Keratinocyte (primary cell): Measurements from ENCODE around the gene DNLZ. TPM values are rescaled to one million over a fixed set of nuclear protein-coding genes. Genes with fewer than 3 reads are reported as not detected.

Experiments
- DNase-seq: peaks from one replicate; pipeline ENCODE4 v3.0.0-alpha.2; 2011; ENCODE audit warnings: low read depth, missing footprints, low spot score
- FAIRE-seq: peaks from 2 replicates; lab custom pipeline; 2011; peaks lifted over from hg19 to GRCh38; lab: Jason Lieb, UNC
- H2AFZ ChIP-seq: 2 replicates; pipeline ENCODE4 v1.6.0; 2012; ENCODE audit warnings: low read length, control low read depth, inconsistent platforms; ENCODE audit not compliant: control insufficient read depth
- H3K27ac ChIP-seq: 2 replicates; pipeline ENCODE4 v1.5.1; 2011; ENCODE audit warnings: low read length; ENCODE audit not compliant: control insufficient read depth, insufficient read depth
- H3K27me3 ChIP-seq: 3 replicates; pipeline ENCODE4 v1.6.0; 2011; ENCODE audit warnings: low read length; ENCODE audit not compliant: control insufficient read depth, insufficient read depth; ENCODE audit errors: extremely low read depth
- H3K36me3 ChIP-seq, 2 experiments: 2 replicates in 1 of 2; 3 replicates in 1 of 2; pipeline ENCODE4 v1.5.1; 2011; ENCODE audit warnings: low read length in 2 of 2, mild to moderate bottlenecking in 1 of 2; ENCODE audit not compliant: control insufficient read depth in 2 of 2, insufficient read depth in 2 of 2; ENCODE audit errors: extremely low read depth in 1 of 2
- H3K4me1 ChIP-seq: 3 replicates; pipeline ENCODE4 v1.5.1; 2011; ENCODE audit warnings: low read length; ENCODE audit not compliant: control insufficient read depth, insufficient read depth; ENCODE audit errors: extremely low read depth
- H3K4me2 ChIP-seq: 3 replicates; pipeline ENCODE4 v1.6.0; 2011; ENCODE audit warnings: low read depth, low read length; ENCODE audit not compliant: control insufficient read depth, insufficient read depth; ENCODE audit errors: extremely low read depth
- H3K4me3 ChIP-seq, 3 experiments: fragments of 200-600 bp in 1 of 3; sonication (generic) in 1 of 3; 2 replicates in 2 of 3; 3 replicates in 1 of 3; pipeline ENCODE4 v1.5.1; 2011 to 2016; ENCODE audit warnings: low read length in 3 of 3, mild to moderate bottlenecking in 3 of 3, control low read depth in 2 of 3, inconsistent platforms in 1 of 3, low read depth in 1 of 3, mixed read lengths in 1 of 3, mixed run types in 1 of 3, moderate library complexity in 1 of 3; ENCODE audit not compliant: control insufficient read depth in 2 of 3, insufficient read depth in 2 of 3; ENCODE audit errors: extremely low read depth in 1 of 3
- H3K79me2 ChIP-seq: 2 replicates; pipeline ENCODE4 v1.6.0; 2012; ENCODE audit warnings: low read length; ENCODE audit not compliant: control insufficient read depth, insufficient read depth
- H3K9ac ChIP-seq: 3 replicates; pipeline ENCODE4 v1.6.0; 2011; ENCODE audit warnings: low read length; ENCODE audit not compliant: control insufficient read depth, insufficient read depth; ENCODE audit errors: extremely low read depth
- H3K9me1 ChIP-seq: 3 replicates; pipeline ENCODE4 v1.6.0; 2011; ENCODE audit warnings: low read length; ENCODE audit not compliant: control insufficient read depth, insufficient read depth; ENCODE audit errors: extremely low read depth
- H3K9me3 ChIP-seq: 2 replicates; pipeline ENCODE4 v1.5.1; 2012; ENCODE audit warnings: low read depth, low read length; ENCODE audit not compliant: control insufficient read depth
- H4K20me1 ChIP-seq: 3 replicates; pipeline ENCODE4 v1.6.0; 2011; ENCODE audit warnings: low read length; ENCODE audit not compliant: control insufficient read depth, insufficient read depth; ENCODE audit errors: extremely low read depth
- CTCF ChIP-seq, 3 experiments: IDR thresholded peaks in 1 of 3; conservative IDR thresholded peaks in 1 of 3; optimal IDR thresholded peaks in 1 of 3; 2 replicates in 2 of 3; 3 replicates in 1 of 3; pipeline versions ENCODE3 to v1.5.1; 2011; ENCODE audit warnings: low read length in 3 of 3, mild to moderate bottlenecking in 3 of 3, moderate library complexity in 2 of 3, control low read depth in 1 of 3, inconsistent platforms in 1 of 3; ENCODE audit not compliant: insufficient read depth in 2 of 3; ENCODE audit errors: extremely low read depth in 1 of 3
- EZH2 ChIP-seq: IDR thresholded peaks from one replicate; pipeline ENCODE4 v1.6.1; 2012; ENCODE audit warnings: inconsistent platforms, mild to moderate bottlenecking, low read length, moderate library complexity
- dilution Hi-C: fragments of 300-500 bp; cut with MboI; formaldehyde crosslinking; loops from one replicate; pipeline ENCODE4 v1.7.0; 2020; ENCODE audit warnings: low sequenced_read_pairs; ENCODE audit not compliant: extremely low pct_ligation_motif_present
- polyA plus RNA-seq, 5 experiments: library from polyadenylated mRNA; depleted of rRNA in 3 of 5; stranded (reverse) in 3 of 5; stranded (forward) in 1 of 5; unstranded in 1 of 5; fragments of >200 nt; gene quantifications; 1 replicate in 1 of 5; 2 replicates in 3 of 5; 3 replicates in 1 of 5; pipeline versions ENCODE4 v1.2.1 to v1.2.3, GENCODE V29; 2011 to 2012; ENCODE audit warnings: missing spikeins in 2 of 5, low read depth in 1 of 5, low replicate concordance in 1 of 5

Gene DNLZ
- polyA plus RNA-seq, 1 donor (not counting 4 experiments of a cell fraction or from before 2014, with no cell fraction given), result 6.7 TPM

- H3K27me3 ChIP-seq, result no peaks in the 10 kb centered on the region
- TF ChIP-seq EZH2 (no peak), CTCF (optimal IDR thresholded peaks at IDR 0.05 in 1 of 3, IDR thresholded peaks at IDR 0.05 in 1 of 3, conservative IDR thresholded peaks at IDR 0.05 in 1 of 3; ENCODE audit: extremely low read depth in 1 of 3, insufficient read depth in 2 of 3, low read length in 3 of 3) (no peak)
- H3K4me1 ChIP-seq, result no peaks in the 10 kb centered on the region
- H2AFZ ChIP-seq, result no peak overlapping the region
- H3K27ac ChIP-seq, result no peak overlapping the region
- dilution Hi-C loops, result no loop called here
- no peaks in the 10 kb centered on the region for H3K9me3 ChIP-seq
- no peak overlapping the region for H3K9ac ChIP-seq
- no peak overlapping the region for H3K4me2 ChIP-seq
- peaks cover 2% of the 10 kb centered on the region for H4K20me1 ChIP-seq
- no peaks in the 10 kb centered on the region for H3K9me1 ChIP-seq
- peaks cover 35 to 53% of the 10 kb centered on the region in 2 experiments for H3K36me3 ChIP-seq
- H3K4me3 ChIP-seq, result no peak overlapping the region
- no peak for FAIRE-seq
- H3K79me2 ChIP-seq, result no peaks in the 10 kb centered on the region
- no peak for DNase-seq
Observed at GRCh38 chr9:136387217-136387616, 23.7 kb upstream of the DNLZ start.

GRCh38 chr9:136386018-136386417, 22.5 kb upstream of the DNLZ start:
- peaks cover 2% of the 10 kb centered on the region for H4K20me1 ChIP-seq
- no peak overlapping the region for H3K9ac ChIP-seq
- no peak overlapping the region for H2AFZ ChIP-seq
- H3K4me3 ChIP-seq, result no peak overlapping the region
- peaks cover 24 to 54% of the 10 kb centered on the region in 2 experiments for H3K36me3 ChIP-seq
- H3K27me3 ChIP-seq, result no peaks in the 10 kb centered on the region
- H3K4me1 ChIP-seq, result no peaks in the 10 kb centered on the region
- FAIRE-seq (no peak), DNase-seq (no peak)
- no peak overlapping the region for H3K4me2 ChIP-seq
- H3K9me1 ChIP-seq, result no peaks in the 10 kb centered on the region
- dilution Hi-C loops, result no loop called here
- no peaks in the 10 kb centered on the region for H3K79me2 ChIP-seq
- no peaks in the 10 kb centered on the region for H3K9me3 ChIP-seq
- TF ChIP-seq EZH2 (no peak), CTCF (optimal IDR thresholded peaks at IDR 0.05 in 1 of 3, IDR thresholded peaks at IDR 0.05 in 1 of 3, conservative IDR thresholded peaks at IDR 0.05 in 1 of 3; ENCODE audit: extremely low read depth in 1 of 3, insufficient read depth in 2 of 3, low read length in 3 of 3) (no peak)
- no peak overlapping the region for H3K27ac ChIP-seq
